Measurements from ENCODE around the gene ARNT2. TPM values are rescaled to one million over a fixed set of nuclear protein-coding genes. Genes with fewer than 3 reads are reported as not detected.

ARNT2 gene
- total and polyA plus RNA-seq, 2 experiments from 2014 or later: 4.6 to 11.6 TPM

DNA sequence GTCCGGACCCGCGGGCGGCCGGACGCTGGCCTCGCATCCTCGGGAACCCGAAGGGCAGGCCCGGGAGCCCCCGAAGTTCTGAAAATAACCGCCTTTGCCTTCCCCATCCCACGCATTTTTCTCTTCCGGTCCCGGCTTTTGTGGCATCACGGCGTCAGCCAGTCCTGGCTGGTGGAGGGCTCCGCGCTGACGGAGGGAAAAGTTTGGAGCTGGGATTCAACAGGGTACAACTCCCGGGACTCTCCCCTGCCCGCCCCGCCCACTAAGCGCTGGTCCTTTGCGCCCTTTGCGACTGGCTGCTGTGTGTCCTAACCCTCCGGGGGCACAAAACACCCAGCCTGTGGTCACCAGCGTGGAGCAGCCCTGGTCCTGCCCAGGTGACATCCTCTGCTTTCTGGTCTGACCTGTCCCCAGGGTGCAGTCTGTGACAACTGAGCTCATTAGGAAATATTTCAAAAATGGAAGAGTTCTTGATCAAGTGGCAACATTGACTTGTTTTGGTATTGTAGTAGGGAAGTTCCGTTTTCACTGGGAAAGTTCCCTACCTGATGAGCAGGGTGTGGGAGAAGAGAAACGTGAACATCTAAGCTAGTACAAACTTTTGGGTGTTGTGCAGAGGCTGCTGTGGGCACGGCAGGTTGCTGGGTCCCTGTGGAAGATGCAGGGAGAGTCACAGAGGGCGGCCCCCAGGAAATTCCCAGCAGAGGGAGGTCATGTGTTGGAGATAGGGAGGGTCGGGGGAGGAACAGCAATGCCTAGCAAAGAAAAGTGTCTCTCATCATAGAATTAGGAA is 775 bp downstream of the ARNT2 start (continued):
- TF ChIP-seq, protein P1, sequence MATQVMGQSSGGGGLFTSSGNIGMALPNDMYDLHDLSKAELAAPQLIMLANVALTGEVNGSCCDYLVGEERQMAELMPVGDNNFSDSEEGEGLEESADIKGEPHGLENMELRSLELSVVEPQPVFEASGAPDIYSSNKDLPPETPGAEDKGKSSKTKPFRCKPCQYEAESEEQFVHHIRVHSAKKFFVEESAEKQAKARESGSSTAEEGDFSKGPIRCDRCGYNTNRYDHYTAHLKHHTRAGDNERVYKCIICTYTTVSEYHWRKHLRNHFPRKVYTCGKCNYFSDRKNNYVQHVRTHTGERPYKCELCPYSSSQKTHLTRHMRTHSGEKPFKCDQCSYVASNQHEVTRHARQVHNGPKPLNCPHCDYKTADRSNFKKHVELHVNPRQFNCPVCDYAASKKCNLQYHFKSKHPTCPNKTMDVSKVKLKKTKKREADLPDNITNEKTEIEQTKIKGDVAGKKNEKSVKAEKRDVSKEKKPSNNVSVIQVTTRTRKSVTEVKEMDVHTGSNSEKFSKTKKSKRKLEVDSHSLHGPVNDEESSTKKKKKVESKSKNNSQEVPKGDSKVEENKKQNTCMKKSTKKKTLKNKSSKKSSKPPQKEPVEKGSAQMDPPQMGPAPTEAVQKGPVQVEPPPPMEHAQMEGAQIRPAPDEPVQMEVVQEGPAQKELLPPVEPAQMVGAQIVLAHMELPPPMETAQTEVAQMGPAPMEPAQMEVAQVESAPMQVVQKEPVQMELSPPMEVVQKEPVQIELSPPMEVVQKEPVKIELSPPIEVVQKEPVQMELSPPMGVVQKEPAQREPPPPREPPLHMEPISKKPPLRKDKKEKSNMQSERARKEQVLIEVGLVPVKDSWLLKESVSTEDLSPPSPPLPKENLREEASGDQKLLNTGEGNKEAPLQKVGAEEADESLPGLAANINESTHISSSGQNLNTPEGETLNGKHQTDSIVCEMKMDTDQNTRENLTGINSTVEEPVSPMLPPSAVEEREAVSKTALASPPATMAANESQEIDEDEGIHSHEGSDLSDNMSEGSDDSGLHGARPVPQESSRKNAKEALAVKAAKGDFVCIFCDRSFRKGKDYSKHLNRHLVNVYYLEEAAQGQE (IDR thresholded peaks at IDR 0.05; ENCODE audit: unreplicated experiment): no peak
- TF ChIP-seq POLR2AphosphoS5 (IDR thresholded peaks at IDR 0.05; ENCODE audit: low read depth): no peak
- no peak for TF ChIP-seq EZH2phosphoT487 (IDR thresholded peaks at IDR 0.05; ENCODE audit: unreplicated experiment)
- no peak for TF ChIP-seq JUNB (IDR thresholded peaks at IDR 0.05; ENCODE audit: unreplicated experiment)
- no peak for TF ChIP-seq EZH2 (IDR thresholded peaks at IDR 0.05; ENCODE audit: low read depth, unreplicated experiment)

DNA sequence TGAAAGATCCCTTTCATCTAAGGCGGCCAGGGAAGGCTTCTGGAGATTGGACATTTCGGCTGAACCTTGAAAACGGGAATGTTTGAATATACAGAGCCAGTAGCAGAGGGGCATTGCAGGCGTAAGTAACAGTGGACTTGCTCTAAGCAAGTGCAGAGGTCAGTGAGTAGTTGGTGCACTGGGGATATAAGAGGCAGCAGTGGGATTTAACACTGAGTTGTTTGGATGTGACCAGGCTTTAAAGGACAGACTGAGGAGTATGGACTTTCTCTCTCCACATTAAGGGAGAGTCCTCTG is 1.3 kb downstream of the ARNT2 start:
- Histone ChIP-seq H3K27me3 (ENCODE audit: insufficient read depth) (peaks cover 34% of the 10 kb centered on the region), H3K36me3 (ENCODE audit: insufficient read depth) (no peaks in the 10 kb centered on the region), H3K79me2 (replicated peaks; ENCODE audit: insufficient read depth) (peaks cover 5% of the 10 kb centered on the region; the same call in 1 of the 2 replicates), H2AFZ (peak overlapping the region; percentile 87; the same call in 1 of the 2 replicates), H4K20me1 (replicated peaks; ENCODE audit: insufficient read depth) (peaks cover 6% of the 10 kb centered on the region; the same call in 1 of the 2 replicates), H3K27ac (ENCODE audit: low read depth) (no peak overlapping the region), H3K4me1 (ENCODE audit: insufficient read depth) (peaks cover 18% of the 10 kb centered on the region), H3K9me2 (ENCODE audit: insufficient read depth) (no peaks in the 10 kb centered on the region), H3F3A (replicated peaks; ENCODE audit: low read depth) (no peaks in the 10 kb centered on the region; the same call in 1 of the 2 replicates), H3K4me3 (peak overlapping the region; percentile 72), H3K4me2 (peak overlapping the region; percentile 82)
- Mint-ChIP-seq H3K9me3 (no peaks in the 10 kb centered on the region; the same call in 2 of the 3 replicates), H3K27me3 (ENCODE audit: insufficient read depth, low read depth, poor library complexity) (peaks cover 17% of the 10 kb centered on the region), H3K36me3 (ENCODE audit: low read depth) (peaks cover 3% of the 10 kb centered on the region; the same call in 1 of the 3 replicates), H3K27ac (no peak overlapping the region), H3K4me3 (peak overlapping the region; percentile 81), H3K4me1 (peaks cover 18% of the 10 kb centered on the region)
- ATAC-seq (no peak), DNase-seq (ENCODE audit: low spot score) (no peak)
- no peak for TF ChIP-seq CREB1 (CRISPR knock-in tag; IDR thresholded peaks at IDR 0.05; ENCODE audit: low read depth)
- TF ChIP-seq EZH2 (IDR thresholded peaks at IDR 0.05; ENCODE audit: low read depth, unreplicated experiment): no peak
- TF ChIP-seq POLR2AphosphoS5 (IDR thresholded peaks at IDR 0.05; ENCODE audit: low read depth): no peak
- no peak for TF ChIP-seq ZNF114 (CRISPR knock-in tag; IDR thresholded peaks at IDR 0.05)
- no peak for TF ChIP-seq CTCF (conservative IDR thresholded peaks at IDR 0.05; ENCODE audit: low read depth in 2 of 2)
- TF ChIP-seq STAT1 (IDR thresholded peaks at IDR 0.05; ENCODE audit: unreplicated experiment): no peak
- TF ChIP-seq ZNF331 (CRISPR knock-in tag; IDR thresholded peaks at IDR 0.05; ENCODE audit: low read depth): no peak
- TF ChIP-seq, protein P1 (IDR thresholded peaks at IDR 0.05; ENCODE audit: unreplicated experiment): no peak
- TF ChIP-seq, protein P2, sequence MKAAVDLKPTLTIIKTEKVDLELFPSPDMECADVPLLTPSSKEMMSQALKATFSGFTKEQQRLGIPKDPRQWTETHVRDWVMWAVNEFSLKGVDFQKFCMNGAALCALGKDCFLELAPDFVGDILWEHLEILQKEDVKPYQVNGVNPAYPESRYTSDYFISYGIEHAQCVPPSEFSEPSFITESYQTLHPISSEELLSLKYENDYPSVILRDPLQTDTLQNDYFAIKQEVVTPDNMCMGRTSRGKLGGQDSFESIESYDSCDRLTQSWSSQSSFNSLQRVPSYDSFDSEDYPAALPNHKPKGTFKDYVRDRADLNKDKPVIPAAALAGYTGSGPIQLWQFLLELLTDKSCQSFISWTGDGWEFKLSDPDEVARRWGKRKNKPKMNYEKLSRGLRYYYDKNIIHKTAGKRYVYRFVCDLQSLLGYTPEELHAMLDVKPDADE (IDR thresholded peaks at IDR 0.05): no peak
